Stimulated activated memory B cell treated with anti-CD40 and anti-IgM and Interleukin-4, amounts not matched to agents 10 μg/mL and 1 μg/mL and 100 μg/mL, for 72 hours (primary cell): ENCODE results near the gene UBE2M.
A peak's percentile ranks its signal among the peaks of the same experiment; 100 is the strongest.
"Not testable (repeated sequence)": the region's sequence is repeated elsewhere in the genome, so short reads cannot be mapped to it uniquely, and the experiment has no call there.

Experiments
- ATAC-seq: fragments of 150-1000 bp; cut with Tn5 transposase; 2 replicates; pipeline ENCODE4 v1.10.0; 2021
- H3K27ac Mint-ChIP-seq: one replicate; pipeline ENCODE4 v1.8.0; 2022; ENCODE audit warnings: mild to moderate bottlenecking, mixed read lengths
- H3K27me3 Mint-ChIP-seq: one replicate; pipeline ENCODE4 v1.8.0; 2022; ENCODE audit warnings: mixed read lengths
- H3K36me3 Mint-ChIP-seq: one replicate; pipeline ENCODE4 v1.8.0; 2022; ENCODE audit warnings: mixed read lengths
- H3K4me1 Mint-ChIP-seq: one replicate; pipeline ENCODE4 v1.8.0; 2022; ENCODE audit warnings: mixed read lengths
- H3K4me3 Mint-ChIP-seq: one replicate; pipeline ENCODE4 v1.8.0; 2022; ENCODE audit warnings: mild to moderate bottlenecking, moderate library complexity, mixed read lengths
- H3K9me3 Mint-ChIP-seq: one replicate; pipeline ENCODE4 v1.8.0; 2022; ENCODE audit warnings: mixed read lengths

The UBE2M gene

DNA sequence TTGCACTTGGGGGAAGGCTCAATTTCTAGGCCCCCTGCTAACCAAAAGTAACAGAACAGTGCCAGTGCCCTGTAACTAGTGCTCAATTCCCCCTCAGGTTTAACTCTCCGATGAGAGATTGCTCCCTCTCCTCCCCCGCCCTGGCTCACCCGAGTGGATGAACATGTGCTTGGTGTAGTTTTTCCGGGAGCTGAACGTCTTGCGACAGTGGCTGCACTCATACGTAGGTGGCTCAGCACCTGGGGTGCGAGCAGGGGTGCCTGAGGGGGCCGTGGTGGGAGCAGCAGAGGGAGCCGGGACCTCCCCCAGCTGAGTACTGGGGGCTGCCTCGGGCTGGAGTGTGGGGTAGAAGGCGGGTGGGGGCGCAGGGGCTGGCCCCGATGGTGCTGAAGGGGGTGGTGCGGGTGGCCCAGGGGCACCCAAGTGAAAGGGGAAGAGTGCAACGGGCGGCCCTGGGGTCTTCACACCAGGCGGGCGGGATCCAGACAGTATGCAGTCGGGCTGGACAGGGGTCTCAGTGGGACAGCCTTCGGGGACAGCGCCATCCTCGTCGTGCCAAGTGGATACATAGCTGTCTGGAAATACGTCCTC is 42.1 kb downstream of the UBE2M start:
- H3K9me3 Mint-ChIP-seq, result no peaks in the 10 kb centered on the region
- peaks cover 24% of the 10 kb centered on the region for H3K36me3 Mint-ChIP-seq
- no peak for ATAC-seq
- H3K27ac Mint-ChIP-seq, result no peak overlapping the region
- H3K27me3 Mint-ChIP-seq, result no peaks in the 10 kb centered on the region
- no peak overlapping the region for H3K4me3 Mint-ChIP-seq
- H3K4me1 Mint-ChIP-seq, result peaks cover 63% of the 10 kb centered on the region

DNA sequence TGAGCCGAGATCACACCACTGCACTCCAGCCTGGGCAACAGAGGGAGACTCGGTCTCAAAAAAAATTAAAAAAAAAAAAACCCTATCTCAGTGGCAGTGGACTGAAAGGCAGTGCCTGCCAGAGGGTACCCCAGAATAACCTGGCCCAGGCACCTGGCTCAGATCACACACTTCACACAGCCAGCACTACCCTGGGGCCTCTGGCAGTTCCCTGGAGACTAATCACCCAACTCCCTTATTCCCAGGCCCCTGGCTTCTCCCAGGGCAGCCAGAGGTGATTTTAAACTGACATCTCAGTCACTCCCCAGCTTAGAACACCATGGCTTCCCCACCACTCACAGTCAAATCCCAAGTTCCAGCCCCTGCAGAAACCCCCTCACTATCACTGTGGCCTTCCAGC is 43.2 kb downstream of the UBE2M start:
- Mint-ChIP-seq H3K27ac (peak overlapping the region; percentile 89), H3K27me3 (no peaks in the 10 kb centered on the region), H3K36me3 (peaks cover 24% of the 10 kb centered on the region), H3K9me3 (no peaks in the 10 kb centered on the region), H3K4me3 (peak overlapping the region; percentile 68), H3K4me1 (peaks cover 59% of the 10 kb centered on the region)
- ATAC-seq, result no peak

DNA sequence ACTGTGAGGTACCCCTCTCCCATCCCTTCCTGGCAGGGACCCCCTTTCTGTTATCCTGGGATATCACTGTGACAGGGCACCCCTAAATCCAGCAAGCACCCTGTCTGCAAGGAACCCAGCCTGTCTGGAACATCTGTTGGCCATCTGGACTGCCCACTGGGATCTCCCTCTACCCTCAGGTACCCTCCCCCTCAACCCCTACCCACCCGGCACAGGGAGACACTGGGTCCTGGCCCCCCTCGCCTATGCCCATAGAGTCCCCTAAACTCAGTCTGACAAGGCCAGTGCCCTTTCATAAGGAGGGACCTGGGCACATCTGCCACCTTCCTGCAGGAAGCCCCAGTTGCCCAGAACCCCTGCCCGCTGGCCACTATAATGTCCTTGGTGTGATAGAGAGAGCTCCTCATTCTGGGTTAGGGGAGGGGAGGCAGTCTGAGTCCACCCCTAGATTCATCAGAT is 43.8 kb downstream of the UBE2M start:
- H3K36me3 Mint-ChIP-seq, result peaks cover 24% of the 10 kb centered on the region
- H3K4me1 Mint-ChIP-seq, result peaks cover 52% of the 10 kb centered on the region
- no peak for ATAC-seq
- peak overlapping the region; percentile 84 for H3K4me3 Mint-ChIP-seq
- no peaks in the 10 kb centered on the region for H3K27me3 Mint-ChIP-seq
- H3K9me3 Mint-ChIP-seq, result no peaks in the 10 kb centered on the region
- H3K27ac Mint-ChIP-seq, result peak overlapping the region; percentile 89

DNA sequence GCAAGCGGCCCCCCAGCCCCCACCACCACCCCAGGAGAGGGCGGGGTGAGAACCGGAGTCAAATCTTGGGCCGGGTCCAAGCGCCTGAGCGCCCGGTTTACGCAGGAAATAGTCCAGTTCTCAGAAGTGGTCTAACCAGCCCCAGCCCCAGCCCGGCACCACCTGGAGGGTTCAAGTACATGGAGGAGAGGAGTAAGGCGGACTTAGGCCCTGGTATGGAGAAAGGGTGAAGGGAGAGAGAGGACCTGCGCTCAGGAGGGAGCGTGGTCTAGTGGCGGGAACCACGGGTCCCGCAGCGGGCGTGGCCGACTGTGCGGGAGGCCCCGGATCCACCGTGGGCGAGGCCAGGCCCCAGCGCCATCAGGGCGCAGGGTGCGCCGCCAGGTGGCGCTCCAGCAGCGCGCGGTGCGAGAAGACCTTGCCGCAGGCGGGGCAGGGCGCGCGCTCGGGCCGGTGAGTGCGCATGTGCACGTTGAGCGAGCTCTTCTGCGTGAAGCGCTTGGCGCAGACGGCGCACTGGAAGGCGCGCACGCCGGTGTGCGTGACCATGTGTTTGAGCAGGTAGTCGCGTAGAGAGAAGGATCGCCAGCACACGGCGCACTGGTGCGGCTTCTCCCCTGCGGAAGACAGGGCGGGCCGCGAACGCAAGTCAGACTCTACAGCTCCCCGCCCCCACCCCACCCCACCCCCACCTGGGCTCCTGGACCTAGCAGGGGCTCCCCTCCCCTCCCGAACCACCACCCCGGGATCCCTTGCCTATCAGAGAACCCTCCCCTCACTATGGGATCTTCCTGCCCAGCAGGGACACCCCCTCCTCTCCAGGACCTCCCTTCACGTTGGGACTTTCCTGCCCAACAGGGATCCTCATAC is 44.5 kb downstream of the UBE2M start:
- Mint-ChIP-seq H3K27me3 (no peaks in the 10 kb centered on the region), H3K27ac (peak overlapping the region; percentile 89), H3K9me3 (no peaks in the 10 kb centered on the region), H3K4me3 (peak overlapping the region; percentile 84), H3K36me3 (peaks cover 24% of the 10 kb centered on the region), H3K4me1 (peaks cover 45% of the 10 kb centered on the region)
- peak; percentile 90 for ATAC-seq

DNA sequence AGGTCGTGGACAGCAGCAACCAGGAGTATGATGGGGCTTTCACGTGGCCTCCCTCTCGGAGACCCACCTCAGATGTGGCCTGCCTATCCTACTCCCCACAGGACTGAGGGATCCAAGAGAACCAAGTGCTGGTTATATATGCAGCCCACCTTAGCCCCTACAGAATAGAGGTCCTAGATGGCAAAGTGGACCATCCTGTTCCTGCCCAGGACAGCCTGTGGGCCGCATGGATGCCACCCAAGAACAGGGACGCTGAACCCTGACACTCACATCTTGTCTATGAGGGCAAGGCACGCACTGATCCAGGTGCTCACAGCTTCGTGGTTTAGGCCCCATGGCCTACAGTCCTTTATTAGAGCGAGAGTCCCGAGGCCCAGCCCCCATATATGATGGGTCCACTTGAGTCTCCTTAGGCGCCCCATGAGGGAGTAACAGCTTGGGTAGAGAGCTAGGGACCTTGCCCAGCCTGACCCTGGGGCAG is 45.2 kb downstream of the UBE2M start:
- peak overlapping the region; percentile 84 for H3K4me3 Mint-ChIP-seq
- peaks cover 39% of the 10 kb centered on the region for H3K4me1 Mint-ChIP-seq
- no peaks in the 10 kb centered on the region for H3K27me3 Mint-ChIP-seq
- no peaks in the 10 kb centered on the region for H3K9me3 Mint-ChIP-seq
- peaks cover 23% of the 10 kb centered on the region for H3K36me3 Mint-ChIP-seq
- peak overlapping the region; percentile 89 for H3K27ac Mint-ChIP-seq
- no peak for ATAC-seq

DNA sequence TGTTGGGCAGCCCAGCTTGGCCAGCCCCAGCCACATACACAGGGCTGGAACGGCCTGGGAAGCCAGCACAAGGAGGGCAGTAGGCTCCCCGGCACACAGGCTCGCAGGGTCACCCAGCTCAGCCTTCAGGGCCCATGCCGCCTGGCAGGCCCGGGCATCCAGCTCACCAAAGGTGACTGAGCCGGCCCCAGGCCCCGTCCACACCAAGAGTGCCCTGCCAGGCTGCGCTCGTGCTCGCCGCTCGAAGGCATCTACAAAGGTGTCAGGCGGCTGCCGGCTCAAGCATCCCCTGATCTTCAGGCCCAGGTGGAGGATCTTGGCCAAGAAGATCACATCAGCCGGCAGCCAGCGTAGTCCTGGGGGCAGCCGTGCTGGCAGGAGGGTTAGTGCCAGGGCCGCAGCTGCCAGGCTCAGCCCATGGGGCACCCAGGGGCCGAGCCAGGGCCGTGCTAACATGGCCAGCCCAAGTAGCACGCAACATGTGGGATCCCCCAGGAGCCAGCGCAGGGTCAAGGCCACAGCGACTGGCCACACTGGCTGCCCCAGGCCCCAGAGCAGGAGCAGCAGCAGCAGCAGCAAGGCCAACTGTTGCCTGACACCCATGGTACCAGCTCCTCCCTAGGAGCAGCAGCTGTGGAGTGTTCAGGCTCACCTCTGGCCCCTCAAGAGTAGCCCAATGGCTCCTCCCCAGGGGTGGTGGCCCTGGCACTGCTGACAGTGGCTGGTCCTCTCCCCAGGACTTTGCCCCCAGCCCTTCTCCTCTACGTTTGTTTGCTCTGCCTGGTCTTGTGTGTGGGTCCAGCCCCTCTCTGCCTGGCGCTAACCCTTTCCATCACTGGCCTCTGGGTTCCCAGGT is 46.8 kb downstream of the UBE2M start, which contains the start of gene SLC27A5:
TSS of gene SLC27A5 (minus strand) at position 640 of the 856 bp plus-strand sequence. CDS start at position 603, 37 bp downstream.
- Mint-ChIP-seq H3K4me3 (no peak within 1 kb of the TSS), H3K36me3 (peaks cover 18% of the 10 kb centered on the region), H3K4me1 (peaks cover 30% of the 10 kb centered on the region), H3K9me3 (peaks cover 6% of the 10 kb centered on the region), H3K27ac (no peak within 1 kb of the TSS), H3K27me3 (no peaks in the 10 kb centered on the region)
- no peak for ATAC-seq

DNA sequence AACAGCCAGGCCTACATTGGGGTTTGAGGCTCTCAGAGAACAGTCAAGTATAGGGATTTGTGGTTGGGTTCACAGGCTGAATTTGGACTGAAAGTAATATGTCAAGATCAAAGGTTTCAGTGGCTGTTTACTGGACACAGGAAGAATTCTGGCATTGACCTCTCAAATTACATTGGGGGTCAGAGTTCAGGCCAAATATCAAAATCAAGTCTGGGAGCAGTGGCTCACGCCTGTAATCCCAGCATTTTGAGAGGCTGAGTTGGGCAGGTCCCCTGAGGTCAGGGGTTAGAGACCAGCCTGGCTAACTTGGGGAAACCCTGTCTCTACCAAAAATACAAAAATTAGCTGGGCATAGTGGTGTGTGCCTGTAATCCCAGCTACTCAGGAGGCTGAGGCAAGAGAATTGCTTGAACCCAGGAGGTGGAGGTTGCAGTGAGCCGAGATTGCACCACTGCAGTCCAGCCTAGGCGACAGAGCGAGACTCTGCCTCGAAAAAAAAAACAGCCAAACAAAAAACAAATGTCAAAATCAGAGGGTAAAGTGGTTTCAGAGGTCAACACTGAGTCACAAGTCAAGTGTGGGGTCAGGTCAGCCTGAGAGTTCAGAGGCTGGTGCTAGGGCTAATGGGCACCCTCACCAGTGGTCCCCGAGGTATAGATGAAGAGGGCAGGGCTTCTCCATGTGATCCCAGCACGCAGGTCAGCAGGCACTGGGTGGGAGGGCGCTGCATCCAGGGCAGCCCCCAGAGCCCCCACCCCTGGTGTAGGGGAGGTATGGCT is 48.1 kb downstream of the UBE2M start:
- H3K9me3 Mint-ChIP-seq, result peaks cover 6% of the 10 kb centered on the region
- no peak overlapping the region for H3K4me3 Mint-ChIP-seq
- H3K27ac Mint-ChIP-seq, result no peak overlapping the region
- H3K27me3 Mint-ChIP-seq, result no peaks in the 10 kb centered on the region
- peaks cover 8% of the 10 kb centered on the region for H3K36me3 Mint-ChIP-seq
- H3K4me1 Mint-ChIP-seq, result peaks cover 20% of the 10 kb centered on the region
- no peak for ATAC-seq

DNA sequence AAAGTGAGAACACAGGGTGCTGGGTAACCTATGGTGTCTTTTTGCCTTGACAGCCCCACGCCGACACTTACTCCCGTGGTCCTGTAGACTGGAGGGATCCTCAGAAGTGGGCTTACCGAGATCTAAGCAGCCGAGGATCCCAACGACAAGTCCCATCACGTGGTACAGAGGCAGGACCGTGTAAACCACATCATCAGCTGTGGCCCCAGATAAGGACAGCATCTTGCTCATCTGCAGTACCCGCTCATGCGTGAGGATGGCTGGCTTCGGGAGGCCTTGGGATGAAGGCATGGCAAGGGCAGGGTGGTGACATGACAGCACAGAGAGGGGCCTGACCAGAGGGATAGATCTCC is 48.7 kb downstream of the UBE2M start:
- no peak for ATAC-seq
- H3K4me3 Mint-ChIP-seq, result no peak overlapping the region
- H3K4me1 Mint-ChIP-seq, result peaks cover 14% of the 10 kb centered on the region
- no peaks in the 10 kb centered on the region for H3K27me3 Mint-ChIP-seq
- H3K27ac Mint-ChIP-seq, result no peak overlapping the region
- H3K36me3 Mint-ChIP-seq, result peaks cover 6% of the 10 kb centered on the region
- peaks cover 6% of the 10 kb centered on the region for H3K9me3 Mint-ChIP-seq

DNA sequence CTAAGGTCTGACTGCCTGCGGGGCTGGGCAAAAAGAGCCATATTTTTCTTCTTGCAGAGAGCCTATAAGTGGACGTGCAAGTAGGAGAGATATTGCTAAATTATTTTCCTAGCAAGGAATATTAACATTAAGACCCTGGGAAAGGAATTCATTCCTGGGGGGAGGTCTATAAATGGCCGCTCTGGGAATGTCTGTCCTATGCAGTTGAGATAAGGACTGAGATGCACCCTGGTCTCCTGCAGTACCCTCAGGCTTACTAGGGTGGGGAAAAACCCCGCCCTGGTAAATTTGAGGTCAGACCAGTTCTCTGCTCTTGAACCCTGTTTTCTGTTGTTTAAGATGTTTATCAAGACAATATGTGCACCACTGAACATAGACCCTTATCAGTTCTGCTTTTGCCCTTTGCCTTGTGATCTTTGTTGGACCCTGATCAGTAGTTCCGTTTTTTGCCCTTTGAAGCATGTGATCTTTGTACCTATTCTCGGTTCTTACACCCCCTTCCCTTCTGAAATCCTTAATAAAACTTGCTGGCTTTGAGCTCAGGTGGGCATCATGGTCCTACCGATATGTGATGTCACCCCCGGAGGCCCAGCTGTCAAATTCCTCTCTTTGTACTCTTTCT is 50.7 kb downstream of the UBE2M start:
- not testable (repeated sequence) for H3K27me3 Mint-ChIP-seq, ATAC-seq, H3K27ac Mint-ChIP-seq, H3K36me3 Mint-ChIP-seq, H3K4me1 Mint-ChIP-seq, H3K4me3 Mint-ChIP-seq, H3K9me3 Mint-ChIP-seq
